ENCODE data around the gene QPRT. TPM values are rescaled to one million over a fixed set of nuclear protein-coding genes. Genes with fewer than 3 reads are reported as not detected.

The QPRT gene
- total RNA-seq, 1 experiment from 2014 or later: 0.52 TPM

DNA sequence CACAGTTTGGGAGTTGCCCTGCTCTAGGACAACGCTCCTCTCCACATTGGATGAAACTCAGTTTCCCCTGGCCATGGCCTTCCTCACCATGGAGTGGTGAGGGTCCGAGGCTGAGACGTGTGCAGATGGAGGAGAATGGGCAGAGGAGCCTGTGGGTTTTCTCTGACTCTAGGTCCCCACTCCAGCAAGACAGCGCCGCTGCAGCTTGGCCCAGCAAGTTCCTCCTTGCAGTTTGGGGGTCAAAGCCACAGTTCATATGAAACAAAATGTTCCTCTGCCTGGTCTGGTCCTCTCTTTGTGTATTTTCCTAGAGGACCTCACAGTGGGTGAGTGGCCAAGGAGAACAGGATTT, 64.5 kb downstream of the QPRT start:
- Histone ChIP-seq H3K4me3 (replicated peaks in 1 of 2; ENCODE audit: low read depth in 1 of 2, low read length in 2 of 2) (no peak overlapping the region), H3K4me1 (ENCODE audit: control insufficient read depth in 1 of 2, insufficient read depth in 2 of 2, low read length in 2 of 2) (no peaks in the 10 kb centered on the region), H3K9me2 (ENCODE audit: insufficient read depth) (no peaks in the 10 kb centered on the region), H4K20me1 (ENCODE audit: insufficient read depth) (no peaks in the 10 kb centered on the region), H3K4me2 (ENCODE audit: low read length) (no peak overlapping the region), H3K9ac (ENCODE audit: low read length) (no peak overlapping the region), H3K27me3 (ENCODE audit: insufficient read depth, low read length) (no peaks in the 10 kb centered on the region), H3K79me2 (ENCODE audit: insufficient read depth, low read length) (no peaks in the 10 kb centered on the region), H3K9me3 (ENCODE audit: control insufficient read depth in 1 of 2, insufficient read depth in 1 of 2, low read depth in 1 of 2, low read length in 2 of 2) (no peaks in the 10 kb centered on the region), H3K27ac (ENCODE audit: low read depth, low read length) (no peak overlapping the region), H3K36me3 (ENCODE audit: control insufficient read depth in 1 of 2, insufficient read depth in 2 of 2, low read length in 2 of 2) (no peaks in the 10 kb centered on the region), H2AFZ (ENCODE audit: low read depth, low read length, poor library complexity, severe bottlenecking) (no peak overlapping the region)
- no peak for ATAC-seq
- ChIA-PET CTCF (no interaction called here), POLR2A (no interaction called here), RAD21 (ENCODE audit: low non-redundant PET in 1 of 2, low total read pairs in 2 of 2, uncharacterized antibody in 2 of 2, unreplicated experiment in 2 of 2) (no interaction called here)
- intact Hi-C loops (cut with micrococcal nuclease): no loop called here
- no peak for TF ChIP-seq POLR2AphosphoS5 (IDR thresholded peaks at IDR 0.05; ENCODE audit: low read depth, low read length)
- TF ChIP-seq, protein P1, sequence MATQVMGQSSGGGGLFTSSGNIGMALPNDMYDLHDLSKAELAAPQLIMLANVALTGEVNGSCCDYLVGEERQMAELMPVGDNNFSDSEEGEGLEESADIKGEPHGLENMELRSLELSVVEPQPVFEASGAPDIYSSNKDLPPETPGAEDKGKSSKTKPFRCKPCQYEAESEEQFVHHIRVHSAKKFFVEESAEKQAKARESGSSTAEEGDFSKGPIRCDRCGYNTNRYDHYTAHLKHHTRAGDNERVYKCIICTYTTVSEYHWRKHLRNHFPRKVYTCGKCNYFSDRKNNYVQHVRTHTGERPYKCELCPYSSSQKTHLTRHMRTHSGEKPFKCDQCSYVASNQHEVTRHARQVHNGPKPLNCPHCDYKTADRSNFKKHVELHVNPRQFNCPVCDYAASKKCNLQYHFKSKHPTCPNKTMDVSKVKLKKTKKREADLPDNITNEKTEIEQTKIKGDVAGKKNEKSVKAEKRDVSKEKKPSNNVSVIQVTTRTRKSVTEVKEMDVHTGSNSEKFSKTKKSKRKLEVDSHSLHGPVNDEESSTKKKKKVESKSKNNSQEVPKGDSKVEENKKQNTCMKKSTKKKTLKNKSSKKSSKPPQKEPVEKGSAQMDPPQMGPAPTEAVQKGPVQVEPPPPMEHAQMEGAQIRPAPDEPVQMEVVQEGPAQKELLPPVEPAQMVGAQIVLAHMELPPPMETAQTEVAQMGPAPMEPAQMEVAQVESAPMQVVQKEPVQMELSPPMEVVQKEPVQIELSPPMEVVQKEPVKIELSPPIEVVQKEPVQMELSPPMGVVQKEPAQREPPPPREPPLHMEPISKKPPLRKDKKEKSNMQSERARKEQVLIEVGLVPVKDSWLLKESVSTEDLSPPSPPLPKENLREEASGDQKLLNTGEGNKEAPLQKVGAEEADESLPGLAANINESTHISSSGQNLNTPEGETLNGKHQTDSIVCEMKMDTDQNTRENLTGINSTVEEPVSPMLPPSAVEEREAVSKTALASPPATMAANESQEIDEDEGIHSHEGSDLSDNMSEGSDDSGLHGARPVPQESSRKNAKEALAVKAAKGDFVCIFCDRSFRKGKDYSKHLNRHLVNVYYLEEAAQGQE (IDR thresholded peaks at IDR 0.05; ENCODE audit: low read depth): no peak
- TF ChIP-seq CBX3 (IDR thresholded peaks at IDR 0.05; ENCODE audit: low read depth): no peak
- TF ChIP-seq POLR2A (IDR thresholded peaks at IDR 0.05; ENCODE audit: borderline replicate concordance, extremely low read depth, insufficient read depth, insufficient read length): no peak
- no peak for TF ChIP-seq FOSL1 (IDR thresholded peaks at IDR 0.05; ENCODE audit: low read depth)
- TF ChIP-seq SP1 (IDR thresholded peaks at IDR 0.05; ENCODE audit: low read depth): no peak
- no peak for TF ChIP-seq TCF7L2 (IDR thresholded peaks at IDR 0.05; ENCODE audit: borderline replicate concordance, extremely low read depth, insufficient read depth, insufficient read length)
- TF ChIP-seq, protein P2, sequence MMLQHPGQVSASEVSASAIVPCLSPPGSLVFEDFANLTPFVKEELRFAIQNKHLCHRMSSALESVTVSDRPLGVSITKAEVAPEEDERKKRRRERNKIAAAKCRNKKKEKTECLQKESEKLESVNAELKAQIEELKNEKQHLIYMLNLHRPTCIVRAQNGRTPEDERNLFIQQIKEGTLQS (IDR thresholded peaks at IDR 0.05): no peak
- no peak for TF ChIP-seq EZH2phosphoT487 (IDR thresholded peaks at IDR 0.05; ENCODE audit: borderline replicate concordance)
- TF ChIP-seq CEBPB (IDR thresholded peaks at IDR 0.05; ENCODE audit: low read depth): no peak
- no peak for TF ChIP-seq EZH2 (IDR thresholded peaks at IDR 0.05)
- no peak for TF ChIP-seq ELF1 (IDR thresholded peaks at IDR 0.05; ENCODE audit: borderline replicate concordance, low read depth)
- TF ChIP-seq ZNF274 (IDR thresholded peaks at IDR 0.05; ENCODE audit: low read depth, low read length): no peak
- TF ChIP-seq YY1 (IDR thresholded peaks at IDR 0.05; ENCODE audit: extremely low read depth, insufficient replicate concordance, low read depth, low read length): no peak
- TF ChIP-seq, protein P3, sequence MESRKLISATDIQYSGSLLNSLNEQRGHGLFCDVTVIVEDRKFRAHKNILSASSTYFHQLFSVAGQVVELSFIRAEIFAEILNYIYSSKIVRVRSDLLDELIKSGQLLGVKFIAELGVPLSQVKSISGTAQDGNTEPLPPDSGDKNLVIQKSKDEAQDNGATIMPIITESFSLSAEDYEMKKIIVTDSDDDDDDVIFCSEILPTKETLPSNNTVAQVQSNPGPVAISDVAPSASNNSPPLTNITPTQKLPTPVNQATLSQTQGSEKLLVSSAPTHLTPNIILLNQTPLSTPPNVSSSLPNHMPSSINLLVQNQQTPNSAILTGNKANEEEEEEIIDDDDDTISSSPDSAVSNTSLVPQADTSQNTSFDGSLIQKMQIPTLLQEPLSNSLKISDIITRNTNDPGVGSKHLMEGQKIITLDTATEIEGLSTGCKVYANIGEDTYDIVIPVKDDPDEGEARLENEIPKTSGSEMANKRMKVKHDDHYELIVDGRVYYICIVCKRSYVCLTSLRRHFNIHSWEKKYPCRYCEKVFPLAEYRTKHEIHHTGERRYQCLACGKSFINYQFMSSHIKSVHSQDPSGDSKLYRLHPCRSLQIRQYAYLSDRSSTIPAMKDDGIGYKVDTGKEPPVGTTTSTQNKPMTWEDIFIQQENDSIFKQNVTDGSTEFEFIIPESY (IDR thresholded peaks at IDR 0.05; ENCODE audit: extremely low read depth, insufficient replicate concordance, low read length): no peak
- TF ChIP-seq SRF (IDR thresholded peaks at IDR 0.05; ENCODE audit: low read depth): no peak
- TF ChIP-seq, protein P4, sequence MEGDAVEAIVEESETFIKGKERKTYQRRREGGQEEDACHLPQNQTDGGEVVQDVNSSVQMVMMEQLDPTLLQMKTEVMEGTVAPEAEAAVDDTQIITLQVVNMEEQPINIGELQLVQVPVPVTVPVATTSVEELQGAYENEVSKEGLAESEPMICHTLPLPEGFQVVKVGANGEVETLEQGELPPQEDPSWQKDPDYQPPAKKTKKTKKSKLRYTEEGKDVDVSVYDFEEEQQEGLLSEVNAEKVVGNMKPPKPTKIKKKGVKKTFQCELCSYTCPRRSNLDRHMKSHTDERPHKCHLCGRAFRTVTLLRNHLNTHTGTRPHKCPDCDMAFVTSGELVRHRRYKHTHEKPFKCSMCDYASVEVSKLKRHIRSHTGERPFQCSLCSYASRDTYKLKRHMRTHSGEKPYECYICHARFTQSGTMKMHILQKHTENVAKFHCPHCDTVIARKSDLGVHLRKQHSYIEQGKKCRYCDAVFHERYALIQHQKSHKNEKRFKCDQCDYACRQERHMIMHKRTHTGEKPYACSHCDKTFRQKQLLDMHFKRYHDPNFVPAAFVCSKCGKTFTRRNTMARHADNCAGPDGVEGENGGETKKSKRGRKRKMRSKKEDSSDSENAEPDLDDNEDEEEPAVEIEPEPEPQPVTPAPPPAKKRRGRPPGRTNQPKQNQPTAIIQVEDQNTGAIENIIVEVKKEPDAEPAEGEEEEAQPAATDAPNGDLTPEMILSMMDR (IDR thresholded peaks at IDR 0.05 in 2 of 3, conservative IDR thresholded peaks at IDR 0.05 in 1 of 3; ENCODE audit: borderline replicate concordance in 1 of 3, insufficient read depth in 1 of 3, low read depth in 2 of 3, low read length in 2 of 3): no peak
- TF ChIP-seq SIN3A (IDR thresholded peaks at IDR 0.05; ENCODE audit: low read depth): no peak
- TF ChIP-seq ZFX (IDR thresholded peaks at IDR 0.05): no peak
- TF ChIP-seq JUND (IDR thresholded peaks at IDR 0.05): no peak
- BruUV-seq (replicated peaks): no TSS peak
- DNase-seq (ENCODE audit: low read depth, low spot score): no peak

Measured in HCT116 (cell line).